HepG2 (cell line): ENCODE measurements around the gene DCP1B. TPM values are rescaled to one million over a fixed set of nuclear protein-coding genes. Genes with fewer than 3 reads are reported as not detected.

Source experiments
- ATAC-seq: fragments of 200-7000 bp; cut with Tn5 transposase; 3 replicates; pipeline ENCODE4 v1.9.1; 2020; ENCODE audit warnings: mild to moderate bottlenecking, moderate library complexity
- BruUV-seq: library from RNA; stranded (reverse); fragments of 400-500 nt; replicated peaks from 2 replicates; lab custom pipeline; 2021; lab: Mats Ljungman, UMichigan
- CTCF ChIA-PET: fragments of 300-600 bp; formaldehyde crosslinking; extraction: SDS; loops from one replicate; lab custom pipeline; 2021; ENCODE audit warnings: low total read pairs, inconsistent platforms, low intra/inter-chr PET ratio; lab: Yijun Ruan, JAX
- POLR2A ChIA-PET: fragments of 350-600 bp; sonication (Branson Sonifier 250); formaldehyde crosslinking; loops from one replicate; lab custom pipeline; 2020; ENCODE audit warnings: antibody characterized with exemption, inconsistent platforms; lab: Yijun Ruan, JAX
- DNase-seq: peaks from one replicate; pipeline ENCODE4 v3.0.0-alpha.2; 2015; ENCODE audit warnings: low spot score
- FAIRE-seq: peaks from 3 replicates; lab custom pipeline; 2011; peaks lifted over from hg19 to GRCh38; lab: Jason Lieb, UNC
- H2AFZ ChIP-seq: one replicate; pipeline ENCODE4 v1.6.1; 2011; ENCODE audit warnings: low read length, inconsistent platforms
- H3K27ac ChIP-seq: fragments of 300-600 bp; 3 replicates; pipeline ENCODE4 v1.8.0; 2011; ENCODE audit warnings: mixed run types, mild to moderate bottlenecking, mixed read lengths, low read length, inconsistent platforms; ENCODE audit not compliant: insufficient read depth; ENCODE audit errors: extremely low read length
- H3K27me3 ChIP-seq, 2 experiments: fragments of 200-600 bp in 1 of 2; 2 replicates in 1 of 2; 3 replicates in 1 of 2; pipeline versions ENCODE4 v1.6.0 to v1.8.0; 2011; ENCODE audit warnings: low read length in 2 of 2, mild to moderate bottlenecking in 2 of 2, moderate library complexity in 2 of 2, inconsistent platforms in 1 of 2; ENCODE audit not compliant: insufficient read depth in 2 of 2, control insufficient read depth in 1 of 2
- H3K36me3 ChIP-seq, 2 experiments: fragments of 200-600 bp in 1 of 2; replicated peaks in 1 of 2; 2 replicates in 1 of 2; 3 replicates in 1 of 2; pipeline versions ENCODE4 v1.5.1 to v1.8.0; 2011; ENCODE audit warnings: low read length in 2 of 2, inconsistent platforms in 1 of 2; ENCODE audit not compliant: insufficient read depth in 2 of 2, control insufficient read depth in 1 of 2
- H3K4me1 ChIP-seq: 2 replicates; pipeline ENCODE4 v1.5.1; 2012; ENCODE audit warnings: low read length, inconsistent platforms; ENCODE audit not compliant: insufficient read depth
- H3K4me2 ChIP-seq: 2 replicates; pipeline ENCODE4 v1.6.0; 2011; ENCODE audit warnings: low read depth, low read length, inconsistent platforms
- H3K4me3 ChIP-seq, 3 experiments: fragments of 200-600 bp in 1 of 3; sonication (generic), shearing (Covaris generic) in 1 of 3; replicated peaks in 1 of 3; 2 replicates each; pipeline ENCODE4 v1.5.1; 2011 to 2016; ENCODE audit warnings: low read length in 3 of 3, inconsistent platforms in 2 of 3, low read depth in 2 of 3, mild to moderate bottlenecking in 2 of 3, control low read depth in 1 of 3, mixed read lengths in 1 of 3; ENCODE audit not compliant: insufficient read depth in 1 of 3
- H3K79me2 ChIP-seq: one replicate; pipeline ENCODE4 v1.6.1; 2011; ENCODE audit warnings: low read length, inconsistent platforms; ENCODE audit not compliant: insufficient read depth
- H3K9ac ChIP-seq: 2 replicates; pipeline ENCODE4 v1.6.0; 2011; ENCODE audit warnings: mild to moderate bottlenecking, low read depth, low read length, inconsistent platforms; ENCODE audit not compliant: insufficient read depth
- H3K9me3 ChIP-seq: 2 replicates; pipeline ENCODE4 v1.5.1; 2012; ENCODE audit warnings: mild to moderate bottlenecking, low read length
- H4K20me1 ChIP-seq: 2 replicates; pipeline ENCODE4 v1.6.0; 2011; ENCODE audit warnings: inconsistent platforms, mild to moderate bottlenecking, low read length, moderate library complexity; ENCODE audit not compliant: insufficient read depth
- AGO1 ChIP-seq: fragments of 200-400 bp; formaldehyde crosslinking; IDR thresholded peaks from 2 replicates; pipeline ENCODE4 v1.6.1; 2017; ENCODE audit warnings: mild to moderate bottlenecking, low read depth, low read length, moderate library complexity; ENCODE audit not compliant: poor library complexity, severe bottlenecking
- BORCS8-MEF2B ChIP-seq: sonication (generic); formaldehyde crosslinking; IDR thresholded peaks from 2 replicates; pipeline ENCODE4 v1.8.0; 2022; ENCODE audit warnings: mild to moderate bottlenecking, missing genetic modification reagents
- FOXM1 ChIP-seq: sonication (generic); formaldehyde crosslinking; IDR thresholded peaks from 2 replicates; pipeline ENCODE4 v1.5.0; 2020; ENCODE audit warnings: missing genetic modification reagents
- GATAD2A ChIP-seq: IDR thresholded peaks from 2 replicates; pipeline ENCODE4 v1.6.1; 2016
- IKZF1 ChIP-seq: fragments of 450-650 bp; IDR thresholded peaks from 2 replicates; pipeline ENCODE4 v1.7.1; 2016
- NBN ChIP-seq: fragments of 450-650 bp; conservative IDR thresholded peaks from 2 replicates; pipeline ENCODE4 v1.6.1; 2017
- NCOA2 ChIP-seq: sonication (generic); formaldehyde crosslinking; IDR thresholded peaks from 2 replicates; pipeline ENCODE4 v1.8.0; 2022; ENCODE audit warnings: inconsistent platforms
- NKX3-1 ChIP-seq: sonication (generic); formaldehyde crosslinking; IDR thresholded peaks from 2 replicates; pipeline ENCODE4 v1.5.0; 2020; ENCODE audit warnings: missing genetic modification reagents
- SP140L ChIP-seq: sonication (generic); formaldehyde crosslinking; IDR thresholded peaks from 2 replicates; pipeline ENCODE4 v1.4.0; 2020; ENCODE audit warnings: missing genetic modification reagents, borderline replicate concordance
- TGIF2 ChIP-seq: IDR thresholded peaks from 2 replicates; pipeline ENCODE4 v1.6.1; 2016; ENCODE audit warnings: control low read depth, missing compliant biosample characterization
- U2AF1 ChIP-seq: fragments of 200-400 bp; formaldehyde crosslinking; optimal IDR thresholded peaks from 2 replicates; pipeline ENCODE3; 2017; ENCODE audit warnings: mild to moderate bottlenecking, low read depth, low read length
- ZEB1 ChIP-seq: IDR thresholded peaks from 2 replicates; pipeline ENCODE4 v1.6.1; 2012; ENCODE audit warnings: mild to moderate bottlenecking, low read depth, inconsistent platforms; ENCODE audit not compliant: insufficient replicate concordance
- WGBS: methylation state at CpG from one replicate; pipeline ENCODE4 v1.1.6; 2017; ENCODE audit warnings: low lambda C conversion rate; 5-methylcytosine and 5-hydroxymethylcytosine counted together
- in situ Hi-C: cut with HindIII; loops from 2 replicates; pipeline ENCODE4 v1.10.0; 2017; ENCODE audit warnings: low pct_unique_long_range_greater_than_20kb; ENCODE audit not compliant: extremely low pct_ligation_motif_present
- intact Hi-C: fragments of 100-400 bp; cut with micrococcal nuclease; formaldehyde crosslinking; loops from one replicate; pipeline ENCODE4 v1.10.0; 2022; ENCODE audit not compliant: unreplicated experiment
- polyA plus RNA-seq, 8 experiments: library from polyadenylated mRNA; depleted of rRNA in 3 of 8; stranded (reverse) in 7 of 8; unstranded in 1 of 8; fragments of >200 nt; fragmentation: Illumina TruSeq in 4 of 8; extraction: Trizol in 4 of 8; gene quantifications; 2 replicates each; pipeline versions ENCODE4 v1.2.1 to v1.2.3, GENCODE V29; 2011 to 2016; ENCODE audit warnings: low read depth in 4 of 8, missing spikeins in 1 of 8, mixed read lengths in 1 of 8; ENCODE audit not compliant: insufficient read depth in 1 of 8
- total RNA-seq, 5 experiments: library from RNA; depleted of rRNA; stranded (reverse); fragments of >200 nt; fragmentation: Illumina TruSeq; extraction: Trizol; gene quantifications; 2 replicates each; pipeline ENCODE4 v1.2.3, GENCODE V29; 2016; ENCODE audit warnings: low read depth in 1 of 5
- TF ChIP-seq, protein P1 (sequence below): sonication (generic); formaldehyde crosslinking; IDR thresholded peaks from 2 replicates; pipeline ENCODE4 v1.8.1; 2023; ENCODE audit warnings: mild to moderate bottlenecking, inconsistent platforms, moderate library complexity, missing genetic modification reagents, borderline replicate concordance
- TF ChIP-seq, protein P2 (sequence below), 2 experiments: sonication (generic) in 1 of 2; formaldehyde crosslinking in 1 of 2; IDR thresholded peaks; 2 replicates each; pipeline versions ENCODE4 v1.4.0 to v1.6.1; 2016 to 2020; ENCODE audit warnings: borderline replicate concordance in 1 of 2, low read depth in 1 of 2, mild to moderate bottlenecking in 1 of 2, missing genetic modification reagents in 1 of 2
- TF ChIP-seq, protein P3 (sequence below): sonication (generic); formaldehyde crosslinking; IDR thresholded peaks from 2 replicates; pipeline ENCODE4 v1.5.1; 2020; ENCODE audit warnings: mild to moderate bottlenecking, missing genetic modification reagents, borderline replicate concordance

Gene DCP1B
- total and polyA plus RNA-seq, 2 of the 13 experiments (the other 11 are each of a cell fraction or from before 2014, with no cell fraction given) = 11.4 to 27.2 TPM

DNA sequence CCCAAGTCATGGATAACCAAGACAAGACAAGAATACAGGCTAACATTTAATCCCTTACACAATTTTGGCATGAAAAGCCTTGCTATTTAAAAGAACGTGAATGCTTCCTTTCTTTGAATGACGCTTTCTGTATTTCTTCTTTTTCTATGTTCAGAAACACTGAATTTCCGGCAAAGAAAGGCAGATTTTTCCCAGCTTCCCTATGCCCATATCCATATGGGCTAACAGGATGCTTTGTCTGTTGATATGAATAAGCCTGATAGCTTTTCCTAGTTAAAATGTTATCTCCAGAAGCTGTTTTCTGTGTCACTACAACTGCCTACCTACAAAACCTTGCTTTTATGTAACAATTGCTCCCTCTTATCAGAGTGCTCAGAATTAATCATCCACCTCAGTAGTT, 47.5 kb downstream of the DCP1B start:
- TF ChIP-seq FOXM1 (CRISPR knock-in tag) (no peak), NCOA2 (no peak), ZEB1 (no peak), TGIF2 (CRISPR knock-in tag) (no peak), BORCS8-MEF2B (CRISPR knock-in tag) (no peak), NBN (no peak), U2AF1 (no peak), NKX3-1 (CRISPR knock-in tag) (no peak), IKZF1 (no peak), AGO1 (no peak), SP140L (CRISPR knock-in tag) (no peak), GATAD2A (CRISPR knock-in tag) (no peak)
- TF ChIP-seq, protein P1, sequence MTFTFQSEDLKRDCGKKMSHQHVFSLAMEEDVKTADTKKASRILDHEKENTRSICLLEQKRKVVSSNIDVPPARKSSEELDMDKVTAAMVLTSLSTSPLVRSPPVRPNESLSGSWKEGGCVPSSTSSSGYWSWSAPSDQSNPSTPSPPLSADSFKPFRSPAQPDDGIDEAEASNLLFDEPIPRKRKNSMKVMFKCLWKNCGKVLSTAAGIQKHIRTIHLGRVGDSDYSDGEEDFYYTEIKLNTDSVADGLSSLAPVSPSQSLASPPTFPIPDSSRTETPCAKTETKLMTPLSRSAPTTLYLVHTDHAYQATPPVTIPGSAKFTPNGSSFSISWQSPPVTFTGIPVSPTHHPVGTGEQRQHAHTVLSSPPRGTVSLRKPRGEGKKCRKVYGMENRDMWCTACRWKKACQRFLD (CRISPR knock-in tag) = no peak
- TF ChIP-seq, protein P2, sequence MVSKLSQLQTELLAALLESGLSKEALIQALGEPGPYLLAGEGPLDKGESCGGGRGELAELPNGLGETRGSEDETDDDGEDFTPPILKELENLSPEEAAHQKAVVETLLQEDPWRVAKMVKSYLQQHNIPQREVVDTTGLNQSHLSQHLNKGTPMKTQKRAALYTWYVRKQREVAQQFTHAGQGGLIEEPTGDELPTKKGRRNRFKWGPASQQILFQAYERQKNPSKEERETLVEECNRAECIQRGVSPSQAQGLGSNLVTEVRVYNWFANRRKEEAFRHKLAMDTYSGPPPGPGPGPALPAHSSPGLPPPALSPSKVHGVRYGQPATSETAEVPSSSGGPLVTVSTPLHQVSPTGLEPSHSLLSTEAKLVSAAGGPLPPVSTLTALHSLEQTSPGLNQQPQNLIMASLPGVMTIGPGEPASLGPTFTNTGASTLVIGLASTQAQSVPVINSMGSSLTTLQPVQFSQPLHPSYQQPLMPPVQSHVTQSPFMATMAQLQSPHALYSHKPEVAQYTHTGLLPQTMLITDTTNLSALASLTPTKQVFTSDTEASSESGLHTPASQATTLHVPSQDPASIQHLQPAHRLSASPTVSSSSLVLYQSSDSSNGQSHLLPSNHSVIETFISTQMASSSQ (IDR thresholded peaks at IDR 0.05; ENCODE audit: low read depth) = no peak
- TF ChIP-seq, protein P2 (CRISPR knock-in tag; IDR thresholded peaks at IDR 0.05; ENCODE audit: borderline replicate concordance) = no peak
- TF ChIP-seq, protein P3, sequence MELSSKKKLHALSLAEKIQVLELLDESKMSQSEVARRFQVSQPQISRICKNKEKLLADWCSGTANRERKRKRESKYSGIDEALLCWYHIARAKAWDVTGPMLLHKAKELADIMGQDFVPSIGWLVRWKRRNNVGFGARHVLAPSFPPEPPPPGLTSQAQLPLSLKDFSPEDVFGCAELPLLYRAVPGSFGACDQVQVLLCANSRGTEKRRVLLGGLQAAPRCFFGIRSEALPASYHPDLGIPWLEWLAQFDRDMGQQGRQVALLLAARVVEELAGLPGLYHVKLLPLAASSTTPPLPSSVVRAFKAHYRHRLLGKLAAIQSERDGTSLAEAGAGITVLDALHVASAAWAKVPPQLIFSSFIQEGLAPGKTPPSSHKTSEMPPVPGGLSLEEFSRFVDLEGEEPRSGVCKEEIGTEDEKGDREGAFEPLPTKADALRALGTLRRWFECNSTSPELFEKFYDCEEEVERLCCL (CRISPR knock-in tag) = no peak
- TF ChIP-seq, all 625 proteins: peak for 0
- in situ Hi-C loops (no loop called here), intact Hi-C loops (loop anchor here (10.0 kb wide), 1 partner anchor 48 kb away; the partner anchor contains the start of gene DCP1B)
- Histone ChIP-seq H3K4me1 (no peaks in the 10 kb centered on the region), H3K27ac (no peak overlapping the region), H2AFZ (no peak overlapping the region), H3K27me3 (no peaks in the 10 kb centered on the region), H3K79me2 (no peaks in the 10 kb centered on the region), H4K20me1 (no peaks in the 10 kb centered on the region), H3K9ac (no peak overlapping the region), H3K4me2 (no peak overlapping the region), H3K36me3 (peaks cover 14 to 45% of the 10 kb centered on the region in 2 experiments; a peak in 4 of 5 replicates), H3K9me3 (no peaks in the 10 kb centered on the region), H3K4me3 (no peak overlapping the region)
- no TSS peak for BruUV-seq
- ATAC-seq = no peak
- ChIA-PET CTCF (no interaction called here), POLR2A (no interaction called here)
- no peak for DNase-seq
- 96% methylated on average over 3 of the region's 3 CpGs for WGBS
- FAIRE-seq = no peak
